Upper lobe of left lung (tissue), 4 donors: Measurements from ENCODE around the gene FAM83F.

Experiments used
- POLR2A ChIP-seq, 4 donors: fragments of 450-650 bp; IDR thresholded peaks; one replicate each; pipeline ENCODE4 v1.5.1; 2016 to 2017; ENCODE audit warnings: antibody characterized with exemption in 4 of 4, mild to moderate bottlenecking in 2 of 4
- TF ChIP-seq, protein P1 (sequence below), 6 experiments: fragments of 450-650 bp in 4 of 6; fragments of 200-600 bp in 2 of 6; sonication (generic) in 2 of 6; IDR thresholded peaks; one replicate each; pipeline ENCODE4 v1.5.1; 2016 to 2019; ENCODE audit warnings: antibody characterized with exemption in 6 of 6

DNA sequence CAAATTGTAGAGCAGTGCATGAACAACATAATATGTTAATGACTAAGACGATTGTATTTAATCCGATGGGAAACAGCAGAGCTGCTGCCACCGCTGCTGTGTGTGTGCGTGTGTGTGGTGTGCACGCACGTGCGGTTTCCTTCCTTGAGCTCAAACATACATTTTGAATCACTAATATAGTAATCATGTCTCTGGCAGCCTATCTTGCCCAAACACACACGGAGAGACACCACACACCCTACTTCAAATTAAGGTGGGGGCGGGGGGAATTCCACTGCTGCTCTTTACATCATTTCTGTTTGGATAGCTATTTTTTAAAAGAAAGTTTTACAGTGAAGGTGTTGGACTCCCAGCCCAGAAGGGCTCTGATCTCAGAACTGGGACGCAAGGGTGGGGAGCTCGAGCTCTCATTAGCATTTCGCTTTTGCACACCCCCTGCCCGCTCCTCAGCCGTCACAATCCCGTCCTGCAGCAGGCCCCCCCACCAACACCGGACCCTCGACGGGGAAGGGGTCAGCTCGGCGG, 651 bp upstream of the FAM83F start:
- TF ChIP-seq, protein P1, sequence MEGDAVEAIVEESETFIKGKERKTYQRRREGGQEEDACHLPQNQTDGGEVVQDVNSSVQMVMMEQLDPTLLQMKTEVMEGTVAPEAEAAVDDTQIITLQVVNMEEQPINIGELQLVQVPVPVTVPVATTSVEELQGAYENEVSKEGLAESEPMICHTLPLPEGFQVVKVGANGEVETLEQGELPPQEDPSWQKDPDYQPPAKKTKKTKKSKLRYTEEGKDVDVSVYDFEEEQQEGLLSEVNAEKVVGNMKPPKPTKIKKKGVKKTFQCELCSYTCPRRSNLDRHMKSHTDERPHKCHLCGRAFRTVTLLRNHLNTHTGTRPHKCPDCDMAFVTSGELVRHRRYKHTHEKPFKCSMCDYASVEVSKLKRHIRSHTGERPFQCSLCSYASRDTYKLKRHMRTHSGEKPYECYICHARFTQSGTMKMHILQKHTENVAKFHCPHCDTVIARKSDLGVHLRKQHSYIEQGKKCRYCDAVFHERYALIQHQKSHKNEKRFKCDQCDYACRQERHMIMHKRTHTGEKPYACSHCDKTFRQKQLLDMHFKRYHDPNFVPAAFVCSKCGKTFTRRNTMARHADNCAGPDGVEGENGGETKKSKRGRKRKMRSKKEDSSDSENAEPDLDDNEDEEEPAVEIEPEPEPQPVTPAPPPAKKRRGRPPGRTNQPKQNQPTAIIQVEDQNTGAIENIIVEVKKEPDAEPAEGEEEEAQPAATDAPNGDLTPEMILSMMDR (IDR thresholded peaks at IDR 0.05), result no peak
- TF ChIP-seq POLR2A (IDR thresholded peaks at IDR 0.05), result no peak
